ENCODE measurements around the gene ARF6.
A peak's percentile ranks its signal among the peaks of the same experiment; 100 is the strongest.

The ARF6 gene

GRCh38 chr14:49892636-49893308 lies at the start of gene ARF6:
Gene ARF6 (plus strand): TSS chr14:49893082. CDS start chr14:49893737, 655 bp downstream.
- POLR2A ChIA-PET: interaction anchor here (0.7 to 2.5 kb wide), 12 partner anchors 11 to 224 kb away, joined by 3 to 20 read pairs (median 4); partner anchors contain the start of genes NEMF and VCPKMT
- Histone ChIP-seq H3K36me3 (ENCODE audit: control insufficient read depth in 2 of 2, insufficient read depth in 1 of 2, low read length in 2 of 2) (peaks cover 3 to 27% of the 10 kb centered on the region in 2 experiments; a peak in 2 of 3 replicates), H3K4me1 (ENCODE audit: control insufficient read depth, insufficient read depth, low read length) (peaks cover 5% of the 10 kb centered on the region; the same call in 1 of the 2 replicates), H3K4me3 (ENCODE audit: low read depth, low read length) (peak within 1 kb of the TSS; percentile 90), H3K9me3 (ENCODE audit: control insufficient read depth, insufficient read depth, low read depth, low read length) (no peaks in the 10 kb centered on the region), H3K27ac (ENCODE audit: extremely low read depth, low read depth, low read length) (peak within 1 kb of the TSS; percentile 99)
- CTCF ChIA-PET: interaction anchor here (0.8 to 2.1 kb wide), 6 partner anchors 11 to 212 kb away, joined by 3 to 12 read pairs (median 6); no protein-coding TSS in a partner anchor
- 0 out of 2 replicates have a peak, but pooled peaks have one; percentile 5 for TF ChIP-seq KLF10 (tag by site-specific recombination; IDR thresholded peaks at IDR 0.05)
- no peak for TF ChIP-seq ZNF707 (tag by site-specific recombination; IDR thresholded peaks at IDR 0.05)
- no peak for TF ChIP-seq ZNF555 (tag by site-specific recombination; conservative IDR thresholded peaks at IDR 0.05)
- peak; percentile 62; the same call in 1 of the 2 replicates for TF ChIP-seq ZNF76 (tag by site-specific recombination; IDR thresholded peaks at IDR 0.05; ENCODE audit: borderline replicate concordance, low read depth)
- no peak for TF ChIP-seq ZNF473 (tag by site-specific recombination; IDR thresholded peaks at IDR 0.05)
- TF ChIP-seq ZNF48 (tag by site-specific recombination; IDR thresholded peaks at IDR 0.05): no peak
- 0 out of 2 replicates have a peak, but pooled peaks have one; percentile 17 for TF ChIP-seq PRDM1 (tag by site-specific recombination; IDR thresholded peaks at IDR 0.05)
- TF ChIP-seq ZBTB17 (tag by site-specific recombination; IDR thresholded peaks at IDR 0.05): peak; percentile 87
- no peak for TF ChIP-seq ZNF837 (tag by site-specific recombination; IDR thresholded peaks at IDR 0.05)
- peak; percentile 55; the same call in 1 of the 2 replicates for TF ChIP-seq ZBTB7A (tag by site-specific recombination; IDR thresholded peaks at IDR 0.05; ENCODE audit: low read depth)
- TF ChIP-seq ZNF335 (tag by site-specific recombination; conservative IDR thresholded peaks at IDR 0.05): peak; percentile 77
- no peak for TF ChIP-seq ZNF362 (tag by site-specific recombination; IDR thresholded peaks at IDR 0.05)
- TF ChIP-seq ZNF426 (tag by site-specific recombination; IDR thresholded peaks at IDR 0.05): no peak
- no peak for TF ChIP-seq ZNF404 (tag by site-specific recombination; IDR thresholded peaks at IDR 0.05)
- TF ChIP-seq ZNF776 (tag by site-specific recombination; IDR thresholded peaks at IDR 0.05; ENCODE audit: borderline replicate concordance): no peak
- no peak for TF ChIP-seq ZNF146 (tag by site-specific recombination; IDR thresholded peaks at IDR 0.05)
- TF ChIP-seq HOXD13 (CRISPR knock-in tag; IDR thresholded peaks at IDR 0.05; ENCODE audit: borderline replicate concordance): no peak
- no peak for TF ChIP-seq KLF8 (tag by site-specific recombination; IDR thresholded peaks at IDR 0.05)
- TF ChIP-seq, protein P1, sequence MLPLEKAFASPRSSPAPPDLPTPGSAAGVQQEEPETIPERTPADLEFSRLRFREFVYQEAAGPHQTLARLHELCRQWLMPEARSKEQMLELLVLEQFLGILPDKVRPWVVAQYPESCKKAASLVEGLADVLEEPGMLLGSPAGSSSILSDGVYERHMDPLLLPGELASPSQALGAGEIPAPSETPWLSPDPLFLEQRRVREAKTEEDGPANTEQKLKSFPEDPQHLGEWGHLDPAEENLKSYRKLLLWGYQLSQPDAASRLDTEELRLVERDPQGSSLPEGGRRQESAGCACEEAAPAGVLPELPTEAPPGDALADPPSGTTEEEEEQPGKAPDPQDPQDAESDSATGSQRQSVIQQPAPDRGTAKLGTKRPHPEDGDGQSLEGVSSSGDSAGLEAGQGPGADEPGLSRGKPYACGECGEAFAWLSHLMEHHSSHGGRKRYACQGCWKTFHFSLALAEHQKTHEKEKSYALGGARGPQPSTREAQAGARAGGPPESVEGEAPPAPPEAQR (tag by site-specific recombination; IDR thresholded peaks at IDR 0.05): no peak
- 0 out of 2 replicates have a peak, but pooled peaks have one; percentile 22 for TF ChIP-seq ZNF561 (tag by site-specific recombination; IDR thresholded peaks at IDR 0.05; ENCODE audit: borderline replicate concordance)
- peak; percentile 76 for TF ChIP-seq ZNF610 (tag by site-specific recombination; IDR thresholded peaks at IDR 0.05; ENCODE audit: borderline replicate concordance)
- TF ChIP-seq ZNF292 (tag by site-specific recombination; IDR thresholded peaks at IDR 0.05; ENCODE audit: borderline replicate concordance, low read depth): no peak
- peak; percentile 56; the same call in 1 of the 2 replicates for TF ChIP-seq PATZ1 (tag by site-specific recombination; IDR thresholded peaks at IDR 0.05)
- no peak for TF ChIP-seq ZNF624 (tag by site-specific recombination; IDR thresholded peaks at IDR 0.05)
- TF ChIP-seq ZBTB21 (tag by site-specific recombination; IDR thresholded peaks at IDR 0.05): peak; percentile 7; the same call in 1 of the 2 replicates
- peak; percentile 81; the same call in 1 of the 2 replicates for TF ChIP-seq ZNF645 (tag by site-specific recombination; IDR thresholded peaks at IDR 0.05)
- no peak for TF ChIP-seq ZNF157 (tag by site-specific recombination; IDR thresholded peaks at IDR 0.05)
- no peak for TF ChIP-seq ZNF560 (tag by site-specific recombination; IDR thresholded peaks at IDR 0.05; ENCODE audit: borderline replicate concordance)
- TF ChIP-seq, protein P2, sequence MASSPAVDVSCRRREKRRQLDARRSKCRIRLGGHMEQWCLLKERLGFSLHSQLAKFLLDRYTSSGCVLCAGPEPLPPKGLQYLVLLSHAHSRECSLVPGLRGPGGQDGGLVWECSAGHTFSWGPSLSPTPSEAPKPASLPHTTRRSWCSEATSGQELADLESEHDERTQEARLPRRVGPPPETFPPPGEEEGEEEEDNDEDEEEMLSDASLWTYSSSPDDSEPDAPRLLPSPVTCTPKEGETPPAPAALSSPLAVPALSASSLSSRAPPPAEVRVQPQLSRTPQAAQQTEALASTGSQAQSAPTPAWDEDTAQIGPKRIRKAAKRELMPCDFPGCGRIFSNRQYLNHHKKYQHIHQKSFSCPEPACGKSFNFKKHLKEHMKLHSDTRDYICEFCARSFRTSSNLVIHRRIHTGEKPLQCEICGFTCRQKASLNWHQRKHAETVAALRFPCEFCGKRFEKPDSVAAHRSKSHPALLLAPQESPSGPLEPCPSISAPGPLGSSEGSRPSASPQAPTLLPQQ (tag by site-specific recombination; IDR thresholded peaks at IDR 0.05): peak; percentile 94
- TF ChIP-seq ZNF140 (tag by site-specific recombination; IDR thresholded peaks at IDR 0.05): no peak
- TF ChIP-seq ZNF529 (tag by site-specific recombination; IDR thresholded peaks at IDR 0.05; ENCODE audit: insufficient replicate concordance): no peak
